Gastrocnemius medialis (tissue), 4 donors: ENCODE measurements around the gene ERC1. TPM values are rescaled to one million over a fixed set of nuclear protein-coding genes. Genes with fewer than 3 reads are reported as not detected.

Source experiments
- ATAC-seq, 2 donors: fragments of 150-250 bp; one replicate each; pipeline ENCODE4 v1.9.1; 2016
- DNase-seq, 2 donors: peaks; one replicate each; pipeline ENCODE4 v3.0.0-alpha.2; 2019
- H3K27ac ChIP-seq, 4 donors: fragments of 200-600 bp; sonication (generic); 1 replicate in 1 of 4; 2 replicates in 3 of 4; pipeline ENCODE4 v1.5.1; 2016 to 2018; ENCODE audit warnings: mild to moderate bottlenecking in 2 of 4, moderate library complexity in 1 of 4
- H3K27me3 ChIP-seq, 3 donors: fragments of 200-600 bp; sonication (generic) in 2 of 3; 1 replicate in 1 of 3; 2 replicates in 2 of 3; pipeline versions ENCODE4 v1.5.1 to v1.6.0; 2016 to 2019; ENCODE audit warnings: mild to moderate bottlenecking in 1 of 3, moderate library complexity in 1 of 3
- H3K36me3 ChIP-seq, 2 donors: fragments of 200-600 bp; sonication (generic) in 1 of 2; one replicate each; pipeline ENCODE4 v1.5.1; 2017 to 2018
- H3K4me1 ChIP-seq, 2 donors: fragments of 200-600 bp; sonication (generic) in 1 of 2; one replicate each; pipeline ENCODE4 v1.5.1; 2016 to 2017; ENCODE audit warnings: mild to moderate bottlenecking in 2 of 2
- H3K4me3 ChIP-seq, 4 donors: fragments of 200-600 bp; sonication (generic) in 3 of 4; 1 replicate in 1 of 4; 2 replicates in 3 of 4; pipeline ENCODE4 v1.5.1; 2016 to 2019; ENCODE audit warnings: mild to moderate bottlenecking in 2 of 4
- H3K9me3 ChIP-seq, 3 donors: fragments of 200-600 bp; sonication (generic) in 2 of 3; 1 replicate in 1 of 3; 2 replicates in 2 of 3; pipeline ENCODE4 v1.5.1; 2016 to 2019
- POLR2A ChIP-seq, 2 donors: fragments of 450-650 bp; IDR thresholded peaks; one replicate each; pipeline ENCODE4 v1.6.1; 2017; ENCODE audit warnings: antibody characterized with exemption in 2 of 2, mild to moderate bottlenecking in 2 of 2, moderate library complexity in 2 of 2
- in situ Hi-C, 4 donors: fragments of 200-750 bp; cut with MboI; loops; one replicate each; pipeline versions ENCODE4 v1.15.0 to v1.8.0; 2017; ENCODE audit warnings: low sequenced_read_pairs in 4 of 4
- intact Hi-C: fragments of 100-400 bp; cut with DNase I; formaldehyde crosslinking; loops from one replicate; pipeline ENCODE4 v1.15.1; 2023; ENCODE audit warnings: low total_unique reads
- total RNA-seq, 4 donors: library from RNA; depleted of rRNA; stranded (reverse); fragments of >200 nt; gene quantifications; one replicate each; pipeline versions ENCODE4 v1.1.0 to v1.2.3, GENCODE V29; 2016
- TF ChIP-seq, protein P1 (sequence below), 5 experiments: fragments of 450-650 bp in 3 of 5; fragments of 200-600 bp in 2 of 5; sonication (generic) in 2 of 5; IDR thresholded peaks in 4 of 5; conservative IDR thresholded peaks in 1 of 5; 1 replicate in 4 of 5; 2 replicates in 1 of 5; pipeline ENCODE4 v1.5.1; 2016 to 2019; ENCODE audit warnings: antibody characterized with exemption in 5 of 5, mild to moderate bottlenecking in 3 of 5, moderate library complexity in 3 of 5

ERC1 gene
- total RNA-seq, 4 donors from 2014 or later = 20.3 to 39.1 (median 23.5) TPM

DNA sequence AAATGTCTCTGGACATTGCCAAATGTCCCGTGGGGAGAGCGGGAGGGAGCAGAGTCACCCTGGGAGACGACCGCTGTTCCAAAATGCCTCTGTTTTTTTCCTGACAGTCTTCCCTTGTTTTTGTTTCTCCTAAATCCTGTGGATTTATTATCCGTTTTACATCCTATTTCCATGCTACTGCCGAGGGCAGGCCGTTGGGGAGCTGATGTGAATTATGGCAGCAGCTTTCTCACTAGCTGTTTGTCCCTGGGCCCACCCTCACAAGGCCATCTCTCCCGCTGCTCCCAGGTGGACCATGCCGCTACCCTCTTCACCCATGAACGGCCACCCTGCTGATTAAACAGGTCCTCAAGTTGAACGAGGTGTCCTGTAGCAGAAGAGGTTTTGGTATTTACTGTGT is 548.1 kb downstream of the ERC1 start:
- TF ChIP-seq POLR2A (IDR thresholded peaks at IDR 0.05) = no peak
- TF ChIP-seq, protein P1, sequence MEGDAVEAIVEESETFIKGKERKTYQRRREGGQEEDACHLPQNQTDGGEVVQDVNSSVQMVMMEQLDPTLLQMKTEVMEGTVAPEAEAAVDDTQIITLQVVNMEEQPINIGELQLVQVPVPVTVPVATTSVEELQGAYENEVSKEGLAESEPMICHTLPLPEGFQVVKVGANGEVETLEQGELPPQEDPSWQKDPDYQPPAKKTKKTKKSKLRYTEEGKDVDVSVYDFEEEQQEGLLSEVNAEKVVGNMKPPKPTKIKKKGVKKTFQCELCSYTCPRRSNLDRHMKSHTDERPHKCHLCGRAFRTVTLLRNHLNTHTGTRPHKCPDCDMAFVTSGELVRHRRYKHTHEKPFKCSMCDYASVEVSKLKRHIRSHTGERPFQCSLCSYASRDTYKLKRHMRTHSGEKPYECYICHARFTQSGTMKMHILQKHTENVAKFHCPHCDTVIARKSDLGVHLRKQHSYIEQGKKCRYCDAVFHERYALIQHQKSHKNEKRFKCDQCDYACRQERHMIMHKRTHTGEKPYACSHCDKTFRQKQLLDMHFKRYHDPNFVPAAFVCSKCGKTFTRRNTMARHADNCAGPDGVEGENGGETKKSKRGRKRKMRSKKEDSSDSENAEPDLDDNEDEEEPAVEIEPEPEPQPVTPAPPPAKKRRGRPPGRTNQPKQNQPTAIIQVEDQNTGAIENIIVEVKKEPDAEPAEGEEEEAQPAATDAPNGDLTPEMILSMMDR (IDR thresholded peaks at IDR 0.05 in 4 of 5, conservative IDR thresholded peaks at IDR 0.05 in 1 of 5) = no peak
- no peaks in the 10 kb centered on the region for H3K4me1 ChIP-seq
- H3K4me3 ChIP-seq = no peak overlapping the region
- H3K27me3 ChIP-seq = peaks cover 5 to 33% (median 10%) of the 10 kb centered on the region in 3 donors
- no peak for ATAC-seq
- intact Hi-C loops (no loop called here), in situ Hi-C loops (no loop called here)
- no peak overlapping the region for H3K27ac ChIP-seq
- no peak for DNase-seq
- H3K9me3 ChIP-seq = no peaks in the 10 kb centered on the region
- no peaks in the 10 kb centered on the region for H3K36me3 ChIP-seq

DNA sequence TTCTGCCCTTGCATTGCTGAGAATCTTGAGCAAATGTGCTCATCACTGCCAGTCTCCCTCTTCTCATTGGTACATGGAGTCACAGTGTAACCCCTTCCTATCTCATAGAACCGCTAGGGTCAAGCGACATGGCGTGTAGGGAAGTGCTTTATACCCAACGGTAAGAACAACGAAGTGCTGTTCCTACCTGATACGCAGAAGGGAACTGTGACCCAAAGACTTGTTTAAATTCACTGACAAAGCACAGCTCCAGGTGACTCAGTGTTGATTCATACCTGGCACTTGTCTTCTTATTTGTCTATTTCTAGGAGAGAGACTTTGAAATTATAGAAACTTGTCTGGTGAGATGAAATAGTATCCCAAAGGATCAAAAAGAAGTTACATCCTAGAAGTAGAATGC is 549.7 kb downstream of the ERC1 start:
- intact Hi-C loops (no loop called here), in situ Hi-C loops (no loop called here)
- Histone ChIP-seq H3K4me3 (no peak overlapping the region), H3K36me3 (no peaks in the 10 kb centered on the region), H3K4me1 (no peaks in the 10 kb centered on the region), H3K27me3 (peaks cover 3 to 33% (median 10%) of the 10 kb centered on the region in 3 donors), H3K27ac (no peak overlapping the region), H3K9me3 (no peaks in the 10 kb centered on the region)
- no peak for DNase-seq
- no peak for ATAC-seq
- TF ChIP-seq POLR2A (IDR thresholded peaks at IDR 0.05) = no peak
- TF ChIP-seq, protein P1 (IDR thresholded peaks at IDR 0.05 in 4 of 5, conservative IDR thresholded peaks at IDR 0.05 in 1 of 5) = no peak

DNA sequence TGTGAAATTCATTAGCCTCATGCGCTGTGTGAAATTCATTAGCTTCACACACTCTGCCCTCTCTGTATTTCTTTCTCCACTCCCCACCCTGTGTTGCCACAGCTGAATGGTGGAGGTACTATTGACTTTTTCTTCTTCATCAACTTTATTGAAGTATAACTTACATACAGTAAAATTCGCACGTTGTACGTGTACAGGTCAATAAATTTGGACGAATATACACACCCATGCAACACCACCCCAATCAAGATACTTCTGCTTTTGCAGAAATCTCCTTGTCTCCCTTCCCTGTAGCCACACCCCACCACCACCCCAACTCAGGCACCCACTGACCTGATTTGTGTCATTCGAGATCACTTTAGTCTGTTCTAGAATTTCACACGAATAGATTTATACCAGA is 551.6 kb downstream of the ERC1 start:
- in situ Hi-C loops (no loop called here), intact Hi-C loops (no loop called here)
- TF ChIP-seq, protein P1 (IDR thresholded peaks at IDR 0.05 in 4 of 5, conservative IDR thresholded peaks at IDR 0.05 in 1 of 5) = no peak
- no peak for TF ChIP-seq POLR2A (IDR thresholded peaks at IDR 0.05)
- H3K4me3 ChIP-seq = no peak overlapping the region
- H3K4me1 ChIP-seq = no peaks in the 10 kb centered on the region
- H3K36me3 ChIP-seq = no peaks in the 10 kb centered on the region
- no peaks in the 10 kb centered on the region for H3K9me3 ChIP-seq
- no peak for ATAC-seq
- peaks cover 0 to 23% (median 6%) of the 10 kb centered on the region in 3 donors for H3K27me3 ChIP-seq
- DNase-seq = no peak
- no peak overlapping the region for H3K27ac ChIP-seq

DNA sequence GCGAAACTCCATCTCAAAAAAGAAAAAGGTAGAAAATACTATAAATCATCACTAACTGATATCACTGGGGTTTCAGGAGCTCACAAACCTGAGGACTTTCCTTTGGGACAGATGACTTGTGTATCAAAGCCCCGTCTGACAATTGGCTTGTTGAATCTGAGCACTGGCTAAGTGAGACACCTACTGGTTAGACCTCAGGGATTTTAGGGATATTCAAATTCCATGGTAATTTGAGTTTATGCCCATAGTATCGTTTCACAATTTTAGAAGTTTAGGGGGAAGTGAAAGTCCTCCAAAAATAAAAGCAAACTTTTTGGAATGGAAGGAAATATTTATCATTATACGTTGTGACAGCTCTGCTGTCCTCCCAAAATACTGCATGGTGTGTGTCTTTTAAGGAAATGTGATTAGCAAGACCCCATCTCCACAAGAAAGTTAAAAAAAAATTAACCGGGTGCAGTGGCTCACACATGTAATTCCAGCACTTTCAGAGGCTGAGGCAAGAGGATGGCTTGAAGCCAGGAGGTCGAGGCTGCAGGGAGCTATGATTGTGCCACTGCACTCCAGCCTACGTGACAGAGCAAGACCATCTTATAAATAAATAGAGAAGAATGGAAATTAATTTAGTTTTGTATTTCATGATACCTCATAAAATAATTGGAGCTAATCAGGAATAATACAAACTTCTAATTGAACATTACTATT is 554.1 kb downstream of the ERC1 start:
- H3K4me3 ChIP-seq = no peak overlapping the region
- intact Hi-C loops = no loop called here
- in situ Hi-C loops = no loop called here
- DNase-seq = no peak
- no peaks in the 10 kb centered on the region for H3K36me3 ChIP-seq
- H3K27me3 ChIP-seq = peaks cover 0 to 11% (median 1%) of the 10 kb centered on the region in 3 donors
- no peaks in the 10 kb centered on the region for H3K4me1 ChIP-seq
- no peak for TF ChIP-seq POLR2A (IDR thresholded peaks at IDR 0.05)
- TF ChIP-seq, protein P1 (IDR thresholded peaks at IDR 0.05 in 4 of 5, conservative IDR thresholded peaks at IDR 0.05 in 1 of 5) = no peak
- H3K9me3 ChIP-seq = no peaks in the 10 kb centered on the region
- H3K27ac ChIP-seq = no peak overlapping the region
- no peak for ATAC-seq

Other genes starting within 250 kb of the ERC1 start
- gene WNK1, start 238.6 kb upstream of the ERC1 start, total RNA-seq = 100 to 1,000 TPM; 168 to 223 (median 204) TPM
- 10 to 100 TPM; 11.3 to 21.0 (median 14.3) TPM for gene RAD52, start 41.5 kb upstream of the ERC1 start, total RNA-seq